Esophagus muscularis mucosa (tissue), 4 donors: ENCODE results near the gene PLXNB1. TPM values are rescaled to one million over a fixed set of nuclear protein-coding genes. Genes with fewer than 3 reads are reported as not detected.
A peak's percentile ranks its signal among the peaks of the same experiment; 100 is the strongest.

Source experiments
- DNase-seq: peaks from one replicate; pipeline ENCODE4 v3.0.0-alpha.2; 2017; ENCODE audit errors: extremely low spot score
- H3K27ac ChIP-seq, 4 donors: fragments of 200-600 bp; sonication (generic); replicated peaks in 1 of 4; 1 replicate in 3 of 4; 2 replicates in 1 of 4; pipeline ENCODE4 v1.5.1; 2016 to 2019; ENCODE audit warnings: mild to moderate bottlenecking in 1 of 4
- H3K27me3 ChIP-seq, 4 donors: fragments of 200-600 bp; sonication (generic); one replicate each; pipeline versions ENCODE4 v1.5.1 to v1.6.0; 2016 to 2019
- H3K36me3 ChIP-seq, 4 donors: fragments of 200-600 bp; sonication (generic); one replicate each; pipeline ENCODE4 v1.5.1; 2016 to 2019
- H3K4me1 ChIP-seq, 4 donors: fragments of 200-600 bp; sonication (generic); one replicate each; pipeline ENCODE4 v1.5.1; 2016 to 2019
- H3K4me3 ChIP-seq, 4 donors: fragments of 200-600 bp; sonication (generic); 1 replicate in 2 of 4; 2 replicates in 2 of 4; pipeline ENCODE4 v1.5.1; 2016 to 2019; ENCODE audit warnings: mild to moderate bottlenecking in 4 of 4, moderate library complexity in 1 of 4
- H3K9me3 ChIP-seq, 4 donors: fragments of 200-600 bp; sonication (generic); 1 replicate in 3 of 4; 2 replicates in 1 of 4; pipeline ENCODE4 v1.5.1; 2016 to 2019
- CTCF ChIP-seq, 3 experiments: fragments of 200-600 bp in 2 of 3; fragments of 450-650 bp in 1 of 3; sonication (generic) in 2 of 3; IDR thresholded peaks; one replicate each; pipeline ENCODE4 v1.5.1; 2017 to 2019; ENCODE audit warnings: antibody characterized with exemption in 3 of 3, mild to moderate bottlenecking in 2 of 3, moderate library complexity in 1 of 3
- EP300 ChIP-seq: sonication (generic); formaldehyde crosslinking; IDR thresholded peaks from one replicate; pipeline ENCODE4 v1.6.1; 2017; ENCODE audit warnings: antibody characterized with exemption
- POLR2A ChIP-seq: fragments of 450-650 bp; IDR thresholded peaks from one replicate; pipeline ENCODE4 v1.6.1; 2017; ENCODE audit warnings: antibody characterized with exemption, moderate library complexity, mild to moderate bottlenecking, low read depth
- POLR2AphosphoS5 ChIP-seq, 2 donors: sonication (generic); formaldehyde crosslinking; IDR thresholded peaks; one replicate each; pipeline ENCODE4 v1.6.1; 2017; ENCODE audit warnings: antibody characterized with exemption in 2 of 2
- WGBS: methylation state at CpG from one replicate; pipeline ENCODE4 v1.1.5; 2018; 5-methylcytosine and 5-hydroxymethylcytosine counted together
- intact Hi-C: fragments of 100-400 bp; cut with DNase I; formaldehyde crosslinking; loops from one replicate; pipeline ENCODE4 v1.15.1; 2023
- total RNA-seq, 4 donors: library from RNA; depleted of rRNA; stranded (reverse); fragments of >200 nt; gene quantifications; one replicate each; pipeline versions ENCODE4 v1.1.0 to v1.2.1, GENCODE V29; 2016

The PLXNB1 gene
- total RNA-seq, 4 donors from 2014 or later: 120 to 200 (median 152) TPM

DNA sequence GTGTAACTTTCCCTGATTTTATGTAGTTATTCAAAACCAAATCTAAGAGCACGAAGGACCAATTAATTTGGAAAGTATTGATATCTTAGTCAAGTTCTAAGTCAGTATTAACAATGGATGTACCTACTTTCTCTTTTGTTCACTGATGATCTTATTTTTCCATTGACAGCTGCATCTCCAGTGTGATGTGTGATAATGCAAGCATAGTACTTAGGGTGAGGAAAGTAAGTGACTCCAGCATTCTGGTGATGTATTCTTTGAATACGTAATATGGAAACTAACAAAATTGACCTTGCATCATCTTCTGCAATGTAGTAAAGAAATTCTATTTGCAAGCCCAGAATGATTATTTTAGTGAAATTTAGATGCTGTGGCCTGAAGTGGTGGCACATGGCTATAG, 35.5 kb downstream of the PLXNB1 start:
- Histone ChIP-seq H3K27ac (no peak overlapping the region), H3K27me3 (peaks cover 0 to 14% (median 0%) of the 10 kb centered on the region in 4 donors), H3K9me3 (no peaks in the 10 kb centered on the region), H3K4me3 (no peak overlapping the region), H3K4me1 (no peaks in the 10 kb centered on the region), H3K36me3 (no peaks in the 10 kb centered on the region)
- 89% methylated on average over 2 of the region's 2 CpGs for WGBS
- DNase-seq: no peak
- intact Hi-C loops: loop anchor here (10.0 kb wide), 1 partner anchor 120 kb away; no protein-coding TSS in a partner anchor
- TF ChIP-seq EP300 (no peak), CTCF (IDR thresholded peaks at IDR 0.05) (no peak), POLR2A (no peak), POLR2AphosphoS5 (IDR thresholded peaks at IDR 0.05) (no peak)

GRCh38 chr3:48388966-48389365, 40.9 kb downstream of the PLXNB1 start:
- Histone ChIP-seq H3K27ac (no peak overlapping the region), H3K36me3 (no peaks in the 10 kb centered on the region), H3K4me1 (no peaks in the 10 kb centered on the region), H3K9me3 (peaks cover 0 to 4% (median 0%) of the 10 kb centered on the region in 4 donors), H3K4me3 (no peak overlapping the region), H3K27me3 (peaks cover 0 to 7% (median 0%) of the 10 kb centered on the region in 4 donors)
- TF ChIP-seq EP300 (no peak), POLR2AphosphoS5 (IDR thresholded peaks at IDR 0.05) (no peak), POLR2A (no peak), CTCF (IDR thresholded peaks at IDR 0.05) (no peak)
- 63% methylated on average over 2 of the region's 2 CpGs for WGBS
- intact Hi-C loops: loop anchor here (10.0 kb wide), 1 partner anchor 146 kb away; no protein-coding TSS in a partner anchor
- peak; percentile 86 for DNase-seq

DNA sequence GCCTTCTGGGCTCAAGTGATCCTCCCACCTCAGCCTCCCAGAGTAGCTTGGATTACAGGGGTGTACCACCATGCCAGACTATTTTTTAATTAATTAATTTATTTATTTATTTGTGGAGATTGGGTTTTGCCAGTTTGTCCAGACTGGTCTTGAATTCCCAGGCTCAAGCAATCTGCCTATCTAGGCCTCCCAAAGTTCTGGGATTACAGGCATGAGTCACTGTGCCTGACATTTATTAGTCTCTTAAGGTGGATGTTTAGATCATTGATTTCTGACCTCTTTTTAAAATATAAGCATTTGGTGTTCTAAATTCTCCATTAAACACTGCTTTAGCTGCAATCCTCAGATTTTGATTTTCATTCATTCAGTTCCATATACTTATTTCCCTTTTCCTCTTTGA, 42.3 kb downstream of the PLXNB1 start:
- Histone ChIP-seq H3K4me3 (no peak overlapping the region), H3K27ac (no peak overlapping the region), H3K36me3 (no peaks in the 10 kb centered on the region), H3K27me3 (no peaks in the 10 kb centered on the region), H3K9me3 (peaks cover 0 to 4% (median 0%) of the 10 kb centered on the region in 4 donors), H3K4me1 (no peaks in the 10 kb centered on the region)
- intact Hi-C loops: loop anchor here (10.0 kb wide), 1 partner anchor 147 kb away; no protein-coding TSS in a partner anchor
- DNase-seq: no peak
- TF ChIP-seq EP300: no peak
- no peak for TF ChIP-seq POLR2A
- TF ChIP-seq CTCF (IDR thresholded peaks at IDR 0.05): no peak
- no peak for TF ChIP-seq POLR2AphosphoS5 (IDR thresholded peaks at IDR 0.05)

DNA sequence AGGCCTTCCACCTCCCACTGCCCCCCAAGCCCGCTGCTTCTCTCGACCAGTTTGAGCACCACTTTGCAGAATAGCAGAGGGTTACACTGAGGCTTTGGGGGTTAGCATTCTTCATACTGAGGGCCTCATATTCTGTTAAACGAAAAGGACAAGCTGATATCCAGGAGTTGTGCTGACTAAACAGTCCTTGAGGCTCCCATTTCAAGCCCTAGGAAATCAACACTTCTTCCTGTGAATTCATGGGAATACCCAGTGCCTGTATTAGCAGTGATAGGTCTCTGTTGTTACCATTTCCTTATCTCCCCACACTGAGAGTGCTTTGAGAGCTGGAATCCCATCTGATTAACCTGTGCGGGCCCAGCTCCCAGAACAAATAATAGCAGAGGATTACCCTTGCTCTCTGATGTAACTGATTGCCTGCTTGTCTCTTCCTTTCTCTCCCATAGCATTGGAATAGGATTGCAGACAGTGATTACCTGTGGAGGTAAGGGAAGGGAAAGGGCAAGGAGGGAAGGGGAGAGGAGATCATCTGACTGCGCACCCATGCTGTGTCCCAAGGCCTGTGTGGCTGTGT, 56.9 kb downstream of the PLXNB1 start:
- no peak overlapping the region for H3K4me3 ChIP-seq
- no peaks in the 10 kb centered on the region for H3K9me3 ChIP-seq
- no peaks in the 10 kb centered on the region for H3K27me3 ChIP-seq
- intact Hi-C loops: no loop called here
- H3K4me1 ChIP-seq: no peaks in the 10 kb centered on the region
- TF ChIP-seq POLR2A: no peak
- no peak for TF ChIP-seq EP300
- TF ChIP-seq CTCF (IDR thresholded peaks at IDR 0.05): no peak
- no peak for TF ChIP-seq POLR2AphosphoS5 (IDR thresholded peaks at IDR 0.05)
- DNase-seq: no peak
- no peaks in the 10 kb centered on the region for H3K36me3 ChIP-seq
- 69% methylated on average over 5 of the region's 5 CpGs for WGBS
- no peak overlapping the region for H3K27ac ChIP-seq

DNA sequence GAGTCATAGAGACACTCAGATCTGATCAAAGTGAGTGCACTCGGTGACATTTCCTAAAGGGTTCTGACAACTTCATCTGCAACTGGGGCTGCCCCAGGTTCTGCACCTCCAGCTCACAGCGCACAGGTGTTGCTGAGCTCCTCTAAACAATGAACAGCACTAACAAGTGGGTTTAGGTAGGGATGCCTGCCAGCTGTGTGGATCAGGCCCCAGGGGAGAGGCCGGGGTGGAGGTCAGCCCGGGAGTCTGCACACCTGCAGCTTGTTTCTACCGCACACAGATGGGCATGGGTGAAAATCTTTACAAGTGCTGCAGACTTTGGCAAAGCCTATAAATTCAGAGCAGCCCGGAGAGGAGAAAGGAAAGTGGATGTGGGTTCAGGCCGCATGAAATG, 57.5 kb downstream of the PLXNB1 start:
- Histone ChIP-seq H3K4me1 (no peaks in the 10 kb centered on the region), H3K36me3 (no peaks in the 10 kb centered on the region), H3K9me3 (no peaks in the 10 kb centered on the region), H3K27ac (no peak overlapping the region), H3K27me3 (no peaks in the 10 kb centered on the region), H3K4me3 (no peak overlapping the region)
- 86% methylated on average over 6 of the region's 7 CpGs for WGBS
- TF ChIP-seq CTCF (IDR thresholded peaks at IDR 0.05): no peak
- no peak for TF ChIP-seq POLR2A
- TF ChIP-seq POLR2AphosphoS5 (IDR thresholded peaks at IDR 0.05): no peak
- no peak for TF ChIP-seq EP300
- no peak for DNase-seq
- intact Hi-C loops: no loop called here
